Measurements from ENCODE around the gene ZNF865.
"Not testable (repeated sequence)": the region's sequence is repeated elsewhere in the genome, so short reads cannot be mapped to it uniquely, and the experiment has no call there.

Gene ZNF865

GRCh38 chr19:55605637-55606470 is at the start of gene ZNF865:
Gene ZNF865 (plus strand): TSS chr19:55605647. CDS start chr19:55613619, 7,972 bp downstream.
- peak; percentile 69 for DNase-seq

GRCh38 chr19:55559684-55560083 is 45.8 kb upstream of the ZNF865 start:
- DNase-seq, result no peak

GRCh38 chr19:55563261-55563690 is 42.2 kb upstream of the ZNF865 start:
- DNase-seq, result no peak

- no peak for DNase-seq
These were observed 38.6 kb upstream of the ZNF865 start for GRCh38 chr19:55566823-55567222.

- no peak for DNase-seq
These were observed 37.6 kb upstream of the ZNF865 start for GRCh38 chr19:55567708-55568328.

- not testable (repeated sequence) for DNase-seq
These were observed 36.0 kb upstream of the ZNF865 start for GRCh38 chr19:55569477-55569876.

GRCh38 chr19:55573929-55574328 is 31.5 kb upstream of the ZNF865 start:
- not testable (repeated sequence) for DNase-seq

GRCh38 chr19:55576746-55577145 is 28.7 kb upstream of the ZNF865 start:
- DNase-seq, result no peak

GRCh38 chr19:55578031-55578760 is 27.3 kb upstream of the ZNF865 start:
- no peak for DNase-seq

- no peak for DNase-seq
These were observed 26.4 kb upstream of the ZNF865 start for GRCh38 chr19:55578761-55579747.

GRCh38 chr19:55579766-55580621 is 25.5 kb upstream of the ZNF865 start:
- DNase-seq, result no peak

GRCh38 chr19:55580628-55581144 is 24.8 kb upstream of the ZNF865 start, which contains the start of gene ZNF579:
Gene ZNF579 (minus strand): TSS chr19:55580848. CDS start chr19:55579639, 1,209 bp downstream.
- DNase-seq, result peak; percentile 83

GRCh38 chr19:55581145-55581822 is 24.2 kb upstream of the ZNF865 start:
- DNase-seq, result no peak

- DNase-seq, result no peak
These were observed 23.6 kb upstream of the ZNF865 start for GRCh38 chr19:55581823-55582223.

GRCh38 chr19:55582284-55582683 is 23.2 kb upstream of the ZNF865 start:
- DNase-seq, result not testable (repeated sequence)

GRCh38 chr19:55583897-55584296 is 21.6 kb upstream of the ZNF865 start:
- DNase-seq, result not testable (repeated sequence)

GRCh38 chr19:55584871-55585270 is 20.6 kb upstream of the ZNF865 start:
- no peak for DNase-seq

GRCh38 chr19:55585658-55586339 is 19.6 kb upstream of the ZNF865 start:
- peak; percentile 70 for DNase-seq

- peak; percentile 93 for DNase-seq
These were observed 18.3 kb upstream of the ZNF865 start for GRCh38 chr19:55586976-55587668.

Data from activated naive CD4-positive, alpha-beta T cell treated with anti-CD3 and anti-CD28 coated beads, Interleukin-2, amount 50 U/mL, for 16 hours (primary cell).